Endothelial cell of umbilical vein (primary cell): ENCODE data around the gene ALOX15. TPM values are rescaled to one million over a fixed set of nuclear protein-coding genes. Genes with fewer than 3 reads are reported as not detected.

Experiments used
- BruUV-seq: library from RNA; stranded (reverse); fragments of 400-500 nt; replicated peaks from 2 replicates; lab custom pipeline; 2021; lab: Mats Ljungman, UMichigan
- CTCF ChIA-PET: fragments of 300-600, 350-600 bp; sonication (Branson Sonifier 250); formaldehyde crosslinking; loops from one replicate; lab custom pipeline; 2021; ENCODE audit warnings: antibody characterized with exemption, inconsistent platforms; lab: Charles Lee
- POLR2A ChIA-PET: fragments of 300-600, 350-600 bp; sonication (Branson Sonifier 250); formaldehyde crosslinking; loops from one replicate; lab custom pipeline; 2021; ENCODE audit warnings: antibody characterized with exemption, inconsistent platforms; lab: Charles Lee
- DNase-seq: peaks from one replicate; pipeline ENCODE4 v3.0.0-alpha.2; 2011; ENCODE audit warnings: low read depth, low spot score
- FAIRE-seq: peaks from 2 replicates; lab custom pipeline; 2011; peaks lifted over from hg19 to GRCh38; lab: Jason Lieb, UNC
- H2AFZ ChIP-seq: 2 replicates; pipeline ENCODE4 v1.6.0; 2012; ENCODE audit warnings: low read depth, low read length, control low read depth, inconsistent platforms
- H3K27ac ChIP-seq: 2 replicates; pipeline ENCODE4 v1.5.1; 2011; ENCODE audit warnings: low read depth, mild to moderate bottlenecking, control low read depth, low read length, moderate library complexity; ENCODE audit not compliant: insufficient read depth
- H3K27me3 ChIP-seq, 2 experiments: 2 replicates each; pipeline versions ENCODE4 v1.6.0 to v1.6.1; 2011; ENCODE audit warnings: low read length in 2 of 2, mixed read lengths in 1 of 2; ENCODE audit not compliant: control insufficient read depth in 2 of 2, insufficient read depth in 2 of 2
- H3K36me3 ChIP-seq, 2 experiments: 2 replicates in 1 of 2; 3 replicates in 1 of 2; pipeline ENCODE4 v1.5.1; 2011; ENCODE audit warnings: low read length in 2 of 2, mild to moderate bottlenecking in 1 of 2, moderate library complexity in 1 of 2; ENCODE audit not compliant: control insufficient read depth in 2 of 2, insufficient read depth in 2 of 2; ENCODE audit errors: extremely low read depth in 1 of 2
- H3K4me1 ChIP-seq: 3 replicates; pipeline ENCODE4 v1.5.1; 2011; ENCODE audit warnings: mild to moderate bottlenecking, low read length; ENCODE audit not compliant: control insufficient read depth, insufficient read depth; ENCODE audit errors: extremely low read depth
- H3K4me2 ChIP-seq: 2 replicates; pipeline ENCODE4 v1.6.1; 2011; ENCODE audit warnings: low read length, control low read depth, mixed read lengths; ENCODE audit not compliant: insufficient read depth
- H3K4me3 ChIP-seq, 3 experiments: fragments of 200-600 bp in 1 of 3; sonication (generic), shearing (Covaris generic) in 1 of 3; replicated peaks in 1 of 3; 2 replicates each; pipeline ENCODE4 v1.5.1; 2011 to 2016; ENCODE audit warnings: control low read depth in 3 of 3, low read length in 3 of 3, mild to moderate bottlenecking in 2 of 3, inconsistent platforms in 1 of 3, low read depth in 1 of 3, moderate library complexity in 1 of 3; ENCODE audit not compliant: insufficient read depth in 1 of 3
- H3K79me2 ChIP-seq: 2 replicates; pipeline ENCODE4 v1.6.0; 2012; ENCODE audit warnings: low read length, inconsistent platforms; ENCODE audit not compliant: control insufficient read depth, insufficient read depth
- H3K9ac ChIP-seq: replicated peaks from 2 replicates; pipeline ENCODE3; 2011; ENCODE audit warnings: low read length, control low read depth; ENCODE audit not compliant: insufficient read depth; ENCODE audit errors: extremely low read depth
- H3K9me1 ChIP-seq: replicated peaks from 3 replicates; pipeline ENCODE4 v1.6.0; 2011; ENCODE audit warnings: mild to moderate bottlenecking, low read length; ENCODE audit not compliant: control insufficient read depth, insufficient read depth; ENCODE audit errors: extremely low read depth
- H3K9me3 ChIP-seq: replicated peaks from 2 replicates; pipeline ENCODE4 v1.5.1; 2012; ENCODE audit warnings: low read length, inconsistent platforms; ENCODE audit not compliant: control insufficient read depth, insufficient read depth
- H4K20me1 ChIP-seq: replicated peaks from 2 replicates; pipeline ENCODE3; 2011; ENCODE audit warnings: mild to moderate bottlenecking, low read length; ENCODE audit not compliant: control insufficient read depth, insufficient read depth; ENCODE audit errors: extremely low read depth
- EZH2 ChIP-seq: IDR thresholded peaks from 2 replicates; pipeline ENCODE4 v1.6.1; 2012; ENCODE audit warnings: borderline replicate concordance, low read depth, mild to moderate bottlenecking, moderate library complexity, low read length, inconsistent platforms; ENCODE audit not compliant: severe bottlenecking
- FOS ChIP-seq: IDR thresholded peaks from 2 replicates; pipeline ENCODE4 v1.6.1; 2011; ENCODE audit warnings: mild to moderate bottlenecking, low read length, moderate library complexity, borderline replicate concordance; ENCODE audit not compliant: insufficient read depth
- GATA2 ChIP-seq: IDR thresholded peaks from 2 replicates; pipeline ENCODE4 v1.7.0; 2011; ENCODE audit warnings: low read depth, mild to moderate bottlenecking, moderate library complexity, mixed read lengths, low read length; ENCODE audit not compliant: insufficient read length, insufficient read depth
- JUN ChIP-seq: IDR thresholded peaks from 2 replicates; pipeline ENCODE4 v1.6.1; 2011; ENCODE audit warnings: borderline replicate concordance, low read depth; ENCODE audit not compliant: insufficient read length, insufficient read depth
- MAX ChIP-seq: IDR thresholded peaks from 2 replicates; pipeline ENCODE4 v1.6.1; 2011; ENCODE audit not compliant: insufficient read depth, insufficient read length
- MYC ChIP-seq: IDR thresholded peaks from one replicate; pipeline ENCODE4 v1.6.1; 2011; ENCODE audit warnings: mild to moderate bottlenecking, low read depth, low read length
- POLR2A ChIP-seq: IDR thresholded peaks from 2 replicates; pipeline ENCODE4 v1.6.1; 2012; ENCODE audit warnings: low read depth, mild to moderate bottlenecking, control low read depth, low read length
- POLR2AphosphoS5 ChIP-seq: IDR thresholded peaks from 2 replicates; pipeline ENCODE4 v1.6.1; 2012; ENCODE audit warnings: low read depth, mild to moderate bottlenecking, control low read depth, low read length, moderate library complexity; ENCODE audit not compliant: insufficient read depth
- dilution Hi-C: fragments of 300-500 bp; cut with MboI; formaldehyde crosslinking; loops from one replicate; pipeline ENCODE4 v1.15.0; 2019; ENCODE audit warnings: low sequenced_read_pairs; ENCODE audit not compliant: extremely low pct_ligation_motif_present
- intact Hi-C: fragments of 100-400 bp; cut with micrococcal nuclease; formaldehyde crosslinking; loops from one replicate; pipeline ENCODE4 v1.10.0; 2022
- polyA plus RNA-seq, 4 experiments: library from polyadenylated mRNA; depleted of rRNA in 3 of 4; stranded (reverse) in 3 of 4; unstranded in 1 of 4; fragments of >200 nt; gene quantifications; 2 replicates each; pipeline versions ENCODE4 v1.2.1 to v1.2.3, GENCODE V29; 2011 to 2012; ENCODE audit warnings: missing spikeins in 1 of 4
- total RNA-seq: library from RNA; stranded (reverse); gene quantifications from 2 replicates; pipeline ENCODE4 v1.2.3, GENCODE V29; 2021
- TF ChIP-seq, protein P1 (sequence below), 2 donors: IDR thresholded peaks; 1 replicate in 1 of 2; 2 replicates in 1 of 2; pipeline ENCODE4 v1.5.1; 2011; ENCODE audit warnings: low read length in 2 of 2, mild to moderate bottlenecking in 2 of 2, moderate library complexity in 2 of 2, control low read depth in 1 of 2, inconsistent platforms in 1 of 2, low read depth in 1 of 2; ENCODE audit not compliant: insufficient read depth in 1 of 2; ENCODE audit errors: extremely low read depth in 1 of 2

The ALOX15 gene
- total and polyA plus RNA-seq, 2 donors (not counting 3 experiments of a cell fraction or from before 2014, with no cell fraction given): not detected

DNA sequence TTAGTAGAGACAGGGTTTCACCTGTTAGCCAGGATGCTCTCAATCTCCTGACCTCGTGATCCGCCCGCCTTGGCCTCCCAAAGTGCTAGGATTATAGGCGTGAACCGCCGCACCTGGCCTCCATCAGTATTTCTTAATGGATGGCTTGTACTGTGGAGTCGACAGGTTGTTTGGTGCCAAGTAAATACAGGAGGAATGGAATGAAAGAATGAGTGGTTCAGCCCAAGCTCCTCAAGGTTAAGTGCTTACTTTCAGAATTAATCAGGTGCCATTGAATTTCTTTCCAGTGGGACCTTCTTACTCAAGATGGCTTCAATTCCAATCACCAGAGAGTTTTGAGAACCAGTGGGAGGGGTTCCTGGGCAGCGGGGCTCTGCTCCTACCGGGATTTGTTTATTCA, 25.0 kb downstream of the ALOX15 start:
- no peak overlapping the region for H3K9ac ChIP-seq
- BruUV-seq: no TSS peak
- H4K20me1 ChIP-seq: no peaks in the 10 kb centered on the region
- no peak for FAIRE-seq
- TF ChIP-seq MAX: no peak
- TF ChIP-seq FOS: no peak
- TF ChIP-seq POLR2AphosphoS5: no peak
- TF ChIP-seq JUN: no peak
- no peak for TF ChIP-seq GATA2
- no peak for TF ChIP-seq MYC
- TF ChIP-seq, protein P1, sequence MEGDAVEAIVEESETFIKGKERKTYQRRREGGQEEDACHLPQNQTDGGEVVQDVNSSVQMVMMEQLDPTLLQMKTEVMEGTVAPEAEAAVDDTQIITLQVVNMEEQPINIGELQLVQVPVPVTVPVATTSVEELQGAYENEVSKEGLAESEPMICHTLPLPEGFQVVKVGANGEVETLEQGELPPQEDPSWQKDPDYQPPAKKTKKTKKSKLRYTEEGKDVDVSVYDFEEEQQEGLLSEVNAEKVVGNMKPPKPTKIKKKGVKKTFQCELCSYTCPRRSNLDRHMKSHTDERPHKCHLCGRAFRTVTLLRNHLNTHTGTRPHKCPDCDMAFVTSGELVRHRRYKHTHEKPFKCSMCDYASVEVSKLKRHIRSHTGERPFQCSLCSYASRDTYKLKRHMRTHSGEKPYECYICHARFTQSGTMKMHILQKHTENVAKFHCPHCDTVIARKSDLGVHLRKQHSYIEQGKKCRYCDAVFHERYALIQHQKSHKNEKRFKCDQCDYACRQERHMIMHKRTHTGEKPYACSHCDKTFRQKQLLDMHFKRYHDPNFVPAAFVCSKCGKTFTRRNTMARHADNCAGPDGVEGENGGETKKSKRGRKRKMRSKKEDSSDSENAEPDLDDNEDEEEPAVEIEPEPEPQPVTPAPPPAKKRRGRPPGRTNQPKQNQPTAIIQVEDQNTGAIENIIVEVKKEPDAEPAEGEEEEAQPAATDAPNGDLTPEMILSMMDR (IDR thresholded peaks at IDR 0.05; ENCODE audit: extremely low read depth in 1 of 2, insufficient read depth in 1 of 2, low read depth in 1 of 2, low read length in 2 of 2): no peak
- TF ChIP-seq EZH2: no peak
- no peak for TF ChIP-seq POLR2A
- no peaks in the 10 kb centered on the region for H3K9me3 ChIP-seq
- CTCF ChIA-PET: interaction anchor here (1.0 to 1.3 kb wide), 3 partner anchors 9 to 49 kb away, joined by 3 to 8 read pairs (median 3); no protein-coding TSS in a partner anchor
- H3K9me1 ChIP-seq: no peaks in the 10 kb centered on the region
- intact Hi-C loops (no loop called here), dilution Hi-C loops (no loop called here)
- no peaks in the 10 kb centered on the region for H3K36me3 ChIP-seq
- no peak for DNase-seq
- no peaks in the 10 kb centered on the region for H3K79me2 ChIP-seq
- no peak overlapping the region for H3K4me3 ChIP-seq
- H3K27ac ChIP-seq: no peak overlapping the region
- H3K27me3 ChIP-seq: peaks cover 0 to 9% of the 10 kb centered on the region in 2 experiments
- H2AFZ ChIP-seq: no peak overlapping the region
- H3K4me1 ChIP-seq: no peaks in the 10 kb centered on the region
- POLR2A ChIA-PET: no interaction called here
- H3K4me2 ChIP-seq: no peak overlapping the region
